Neural progenitor cell (in vitro differentiated cells): ENCODE data around the gene PLCXD3. TPM values are rescaled to one million over a fixed set of nuclear protein-coding genes. Genes with fewer than 3 reads are reported as not detected.

Experiments used
- DNase-seq: peaks from one replicate; pipeline ENCODE4 v3.0.0-alpha.2; 2016; ENCODE audit warnings: low spot score
- H2AFZ ChIP-seq: fragments of 200-600 bp; sonication (generic); replicated peaks from 2 replicates; pipeline ENCODE4 v1.6.1; 2016; ENCODE audit warnings: antibody characterized with exemption
- H3F3A ChIP-seq: fragments of 200-600 bp; sonication (generic); 2 replicates; pipeline ENCODE4 v1.6.1; 2016; ENCODE audit warnings: antibody characterized with exemption, low read depth
- H3K27ac ChIP-seq: fragments of 200-600 bp; sonication (generic); 2 replicates; pipeline ENCODE4 v1.5.1; 2016; ENCODE audit warnings: mild to moderate bottlenecking
- H3K27me3 ChIP-seq: fragments of 200-600 bp; sonication (generic); 2 replicates; pipeline ENCODE4 v1.6.1; 2016; ENCODE audit warnings: mild to moderate bottlenecking, moderate library complexity
- H3K36me3 ChIP-seq: fragments of 200-600 bp; sonication (generic); 2 replicates; pipeline ENCODE4 v1.5.1; 2016
- H3K4me1 ChIP-seq: fragments of 200-600 bp; sonication (generic); 2 replicates; pipeline ENCODE4 v1.6.1; 2016; ENCODE audit warnings: mixed run types
- H3K4me2 ChIP-seq: fragments of 200-600 bp; sonication (generic); 2 replicates; pipeline ENCODE4 v1.6.1; 2016
- H3K4me3 ChIP-seq: fragments of 200-600 bp; sonication (generic); 2 replicates; pipeline ENCODE4 v1.5.1; 2016
- H3K79me2 ChIP-seq: fragments of 200-600 bp; sonication (generic); 2 replicates; pipeline ENCODE4 v1.6.1; 2016; ENCODE audit warnings: low read depth
- H3K9ac ChIP-seq: fragments of 200-600 bp; sonication (generic); 2 replicates; pipeline ENCODE4 v1.6.1; 2016
- H3K9me3 ChIP-seq: fragments of 200-600 bp; sonication (generic); 2 replicates; pipeline ENCODE4 v1.5.1; 2016; ENCODE audit warnings: low read depth
- H4K20me1 ChIP-seq: fragments of 200-600 bp; sonication (generic); 2 replicates; pipeline ENCODE4 v1.6.1; 2016; ENCODE audit warnings: low read depth
- H3K27ac Mint-ChIP-seq: 3 replicates; pipeline ENCODE4 v1.8.0; 2021; ENCODE audit warnings: mixed read lengths
- H3K27me3 Mint-ChIP-seq: 2 replicates; pipeline ENCODE4 v1.8.0; 2022; ENCODE audit warnings: low read depth, mild to moderate bottlenecking, inconsistent platforms, moderate library complexity, mixed read lengths; ENCODE audit not compliant: insufficient read depth
- H3K36me3 Mint-ChIP-seq: 3 replicates; pipeline ENCODE4 v1.8.0; 2021; ENCODE audit warnings: mixed read lengths
- H3K4me1 Mint-ChIP-seq: 3 replicates; pipeline ENCODE4 v1.8.0; 2021; ENCODE audit warnings: mixed read lengths
- H3K4me3 Mint-ChIP-seq: 3 replicates; pipeline ENCODE4 v1.8.0; 2021; ENCODE audit warnings: mild to moderate bottlenecking, moderate library complexity, mixed read lengths
- H3K9me3 Mint-ChIP-seq: 3 replicates; pipeline ENCODE4 v1.8.0; 2020; ENCODE audit warnings: mixed read lengths
- EZH2 ChIP-seq: fragments of 200-600 bp; sonication (generic); IDR thresholded peaks from 2 replicates; pipeline ENCODE4 v1.6.1; 2017; ENCODE audit warnings: antibody characterized with exemption, mild to moderate bottlenecking, moderate library complexity
- EZH2phosphoT487 ChIP-seq: fragments of 200-600 bp; sonication (generic); IDR thresholded peaks from 2 replicates; pipeline ENCODE4 v1.6.1; 2017; ENCODE audit warnings: antibody characterized with exemption
- total RNA-seq: library from RNA; depleted of rRNA; stranded (reverse); fragments of >200 nt; gene quantifications from 2 replicates; pipeline ENCODE4 v1.2.3, GENCODE V29; 2015; ENCODE audit warnings: low replicate concordance
- TF ChIP-seq, protein P1 (sequence below): fragments of 200-600 bp; sonication (generic); IDR thresholded peaks from 2 replicates; pipeline ENCODE4 v1.5.1; 2017; ENCODE audit warnings: antibody characterized with exemption, mild to moderate bottlenecking

PLCXD3 gene
- total RNA-seq, 1 donor from 2014 or later: not detected

DNA sequence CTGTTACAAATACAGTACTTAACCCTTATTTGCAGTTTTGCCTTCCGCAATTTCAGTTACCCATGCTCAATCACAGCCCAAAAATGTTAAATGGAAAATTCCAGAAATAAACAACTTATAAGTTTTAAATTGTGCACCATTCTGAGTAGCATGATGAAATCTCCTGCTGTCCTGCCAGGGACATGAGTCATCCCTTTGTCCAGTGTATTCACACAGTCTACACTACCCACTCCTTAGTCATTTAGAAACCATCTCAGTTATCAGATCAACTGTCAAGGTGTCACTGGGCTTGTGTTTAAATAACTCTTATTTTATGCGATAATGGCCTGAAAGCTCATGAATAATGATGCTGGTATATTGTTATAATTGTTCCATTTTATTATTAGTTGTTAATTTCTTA, 95.8 kb downstream of the PLCXD3 start:
- H3K9me3 ChIP-seq: no peaks in the 10 kb centered on the region
- H3K36me3 ChIP-seq: no peaks in the 10 kb centered on the region
- no peaks in the 10 kb centered on the region for H3K79me2 ChIP-seq
- Mint-ChIP-seq H3K27me3 (no peaks in the 10 kb centered on the region), H3K27ac (no peak overlapping the region), H3K4me3 (no peak overlapping the region), H3K36me3 (no peaks in the 10 kb centered on the region), H3K4me1 (peaks cover 18% of the 10 kb centered on the region), H3K9me3 (peaks cover 2% of the 10 kb centered on the region)
- no peaks in the 10 kb centered on the region for H4K20me1 ChIP-seq
- no peak overlapping the region for H3K4me2 ChIP-seq
- H3K27me3 ChIP-seq: no peaks in the 10 kb centered on the region
- H3K27ac ChIP-seq: no peak overlapping the region
- TF ChIP-seq EZH2phosphoT487 (no peak), EZH2 (no peak)
- TF ChIP-seq, protein P1, sequence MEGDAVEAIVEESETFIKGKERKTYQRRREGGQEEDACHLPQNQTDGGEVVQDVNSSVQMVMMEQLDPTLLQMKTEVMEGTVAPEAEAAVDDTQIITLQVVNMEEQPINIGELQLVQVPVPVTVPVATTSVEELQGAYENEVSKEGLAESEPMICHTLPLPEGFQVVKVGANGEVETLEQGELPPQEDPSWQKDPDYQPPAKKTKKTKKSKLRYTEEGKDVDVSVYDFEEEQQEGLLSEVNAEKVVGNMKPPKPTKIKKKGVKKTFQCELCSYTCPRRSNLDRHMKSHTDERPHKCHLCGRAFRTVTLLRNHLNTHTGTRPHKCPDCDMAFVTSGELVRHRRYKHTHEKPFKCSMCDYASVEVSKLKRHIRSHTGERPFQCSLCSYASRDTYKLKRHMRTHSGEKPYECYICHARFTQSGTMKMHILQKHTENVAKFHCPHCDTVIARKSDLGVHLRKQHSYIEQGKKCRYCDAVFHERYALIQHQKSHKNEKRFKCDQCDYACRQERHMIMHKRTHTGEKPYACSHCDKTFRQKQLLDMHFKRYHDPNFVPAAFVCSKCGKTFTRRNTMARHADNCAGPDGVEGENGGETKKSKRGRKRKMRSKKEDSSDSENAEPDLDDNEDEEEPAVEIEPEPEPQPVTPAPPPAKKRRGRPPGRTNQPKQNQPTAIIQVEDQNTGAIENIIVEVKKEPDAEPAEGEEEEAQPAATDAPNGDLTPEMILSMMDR: no peak
- no peak overlapping the region for H2AFZ ChIP-seq
- no peak for DNase-seq
- H3F3A ChIP-seq: no peaks in the 10 kb centered on the region
- no peak overlapping the region for H3K4me3 ChIP-seq
- H3K9ac ChIP-seq: no peak overlapping the region
- H3K4me1 ChIP-seq: no peaks in the 10 kb centered on the region

DNA sequence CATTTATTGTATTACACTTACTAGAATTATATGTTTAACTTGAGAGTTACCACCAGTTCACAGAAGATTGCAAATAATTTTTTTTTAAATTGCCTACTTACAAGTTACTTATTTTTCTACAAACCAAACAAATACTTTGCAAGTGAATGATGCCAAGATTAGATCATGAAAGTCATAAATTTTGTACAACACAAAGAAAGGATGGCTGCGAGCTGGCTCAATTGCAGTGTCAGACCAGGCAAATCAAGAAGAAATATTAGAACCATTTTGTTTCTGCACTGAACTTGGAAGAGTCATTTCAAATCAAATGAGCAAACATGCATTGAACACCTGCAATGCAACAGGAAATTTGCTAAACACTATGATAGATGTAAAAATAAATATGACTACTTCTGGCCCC, 97.3 kb downstream of the PLCXD3 start:
- Histone ChIP-seq H2AFZ (no peak overlapping the region), H3K27ac (no peak overlapping the region), H3K4me2 (no peak overlapping the region), H3K9ac (no peak overlapping the region), H3K79me2 (no peaks in the 10 kb centered on the region), H3F3A (no peaks in the 10 kb centered on the region), H3K4me1 (no peaks in the 10 kb centered on the region), H3K27me3 (no peaks in the 10 kb centered on the region), H3K36me3 (no peaks in the 10 kb centered on the region), H3K9me3 (no peaks in the 10 kb centered on the region), H4K20me1 (no peaks in the 10 kb centered on the region), H3K4me3 (no peak overlapping the region)
- Mint-ChIP-seq H3K9me3 (peaks cover 2% of the 10 kb centered on the region), H3K27me3 (no peaks in the 10 kb centered on the region), H3K4me1 (peaks cover 17% of the 10 kb centered on the region), H3K4me3 (no peak overlapping the region), H3K27ac (no peak overlapping the region), H3K36me3 (no peaks in the 10 kb centered on the region)
- TF ChIP-seq, protein P1: no peak
- TF ChIP-seq EZH2 (no peak), EZH2phosphoT487 (no peak)
- no peak for DNase-seq

DNA sequence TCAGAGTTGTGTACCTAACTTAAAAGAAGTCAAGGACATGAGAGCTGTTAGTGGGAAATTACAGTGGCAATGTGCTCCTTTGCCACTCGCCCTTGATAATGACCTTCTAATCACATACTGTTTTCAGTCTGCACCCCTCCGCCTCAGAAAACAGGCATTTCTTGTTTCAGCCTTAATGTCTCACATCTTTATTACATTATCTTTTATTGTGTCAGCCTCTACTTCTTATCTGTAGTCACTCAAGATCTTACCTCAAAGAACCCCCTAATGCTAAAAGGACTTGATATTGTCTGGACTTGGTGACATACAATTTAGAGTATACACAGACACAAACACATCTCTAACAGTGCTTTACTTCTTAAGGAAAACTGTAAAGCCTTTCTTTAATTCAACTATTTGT, 97.9 kb downstream of the PLCXD3 start:
- Histone ChIP-seq H3K36me3 (no peaks in the 10 kb centered on the region), H3K79me2 (no peaks in the 10 kb centered on the region), H3K4me3 (no peak overlapping the region), H3K27me3 (no peaks in the 10 kb centered on the region), H3K4me2 (no peak overlapping the region), H2AFZ (no peak overlapping the region), H3K9me3 (no peaks in the 10 kb centered on the region), H3K4me1 (no peaks in the 10 kb centered on the region), H4K20me1 (no peaks in the 10 kb centered on the region), H3K9ac (no peak overlapping the region), H3F3A (no peaks in the 10 kb centered on the region), H3K27ac (no peak overlapping the region)
- Mint-ChIP-seq H3K4me1 (peaks cover 15% of the 10 kb centered on the region), H3K36me3 (no peaks in the 10 kb centered on the region), H3K27me3 (no peaks in the 10 kb centered on the region), H3K9me3 (peaks cover 2% of the 10 kb centered on the region), H3K27ac (no peak overlapping the region), H3K4me3 (no peak overlapping the region)
- TF ChIP-seq, protein P1: no peak
- TF ChIP-seq EZH2 (no peak), EZH2phosphoT487 (no peak)
- no peak for DNase-seq

DNA sequence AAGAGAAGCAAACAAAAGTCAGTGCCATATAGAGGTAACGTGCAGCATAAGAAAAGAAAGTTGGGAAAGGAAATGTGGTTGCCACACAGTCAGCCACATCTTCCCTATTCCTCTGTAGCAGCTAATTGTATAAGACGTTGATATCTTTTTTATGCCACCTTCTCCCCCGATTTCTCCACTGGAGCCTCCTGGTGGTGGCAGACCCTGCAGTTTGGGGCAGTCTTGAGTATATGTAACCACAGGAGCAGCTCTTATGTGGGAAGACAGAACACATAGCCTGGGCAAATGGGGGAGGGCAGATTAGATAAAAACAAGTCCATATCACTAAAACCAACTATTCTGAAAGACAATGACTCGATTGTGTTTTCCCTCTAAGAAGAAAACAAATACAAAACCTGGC, 99.7 kb downstream of the PLCXD3 start:
- no peaks in the 10 kb centered on the region for H3F3A ChIP-seq
- no peaks in the 10 kb centered on the region for H3K9me3 ChIP-seq
- DNase-seq: peak; percentile 8
- H2AFZ ChIP-seq: no peak overlapping the region
- Mint-ChIP-seq H3K4me1 (peaks cover 21% of the 10 kb centered on the region), H3K27ac (no peak overlapping the region), H3K9me3 (no peaks in the 10 kb centered on the region), H3K27me3 (no peaks in the 10 kb centered on the region), H3K36me3 (no peaks in the 10 kb centered on the region), H3K4me3 (no peak overlapping the region)
- no peak for TF ChIP-seq EZH2
- TF ChIP-seq, protein P1: peak; percentile 35
- TF ChIP-seq EZH2phosphoT487: no peak
- H3K4me2 ChIP-seq: no peak overlapping the region
- H3K79me2 ChIP-seq: no peaks in the 10 kb centered on the region
- H3K27me3 ChIP-seq: no peaks in the 10 kb centered on the region
- no peaks in the 10 kb centered on the region for H4K20me1 ChIP-seq
- H3K27ac ChIP-seq: no peak overlapping the region
- no peak overlapping the region for H3K4me3 ChIP-seq
- H3K36me3 ChIP-seq: no peaks in the 10 kb centered on the region
- no peak overlapping the region for H3K9ac ChIP-seq
- peaks cover 9% of the 10 kb centered on the region for H3K4me1 ChIP-seq
